22Rv1 (cell line): Measurements from ENCODE around the gene CES2.

Experiments used
- H3K27ac ChIP-seq: fragments of 450-650 bp; 2 replicates; pipeline ENCODE4 v1.5.1; 2017
- ZFX ChIP-seq: fragments of 450-650 bp; IDR thresholded peaks from 2 replicates; pipeline ENCODE4 v1.6.1; 2017; ENCODE audit warnings: antibody characterized with exemption, borderline replicate concordance
- TF ChIP-seq, protein P1 (sequence below): fragments of 450-650 bp; IDR thresholded peaks from 2 replicates; pipeline ENCODE4 v1.5.1; 2017; ENCODE audit warnings: mild to moderate bottlenecking

The CES2 gene

GRCh38 chr16:66915041-66915440 lies 20.3 kb upstream of the CES2 start:
- no peak overlapping the region for H3K27ac ChIP-seq
- no peak for TF ChIP-seq ZFX
- TF ChIP-seq, protein P1, sequence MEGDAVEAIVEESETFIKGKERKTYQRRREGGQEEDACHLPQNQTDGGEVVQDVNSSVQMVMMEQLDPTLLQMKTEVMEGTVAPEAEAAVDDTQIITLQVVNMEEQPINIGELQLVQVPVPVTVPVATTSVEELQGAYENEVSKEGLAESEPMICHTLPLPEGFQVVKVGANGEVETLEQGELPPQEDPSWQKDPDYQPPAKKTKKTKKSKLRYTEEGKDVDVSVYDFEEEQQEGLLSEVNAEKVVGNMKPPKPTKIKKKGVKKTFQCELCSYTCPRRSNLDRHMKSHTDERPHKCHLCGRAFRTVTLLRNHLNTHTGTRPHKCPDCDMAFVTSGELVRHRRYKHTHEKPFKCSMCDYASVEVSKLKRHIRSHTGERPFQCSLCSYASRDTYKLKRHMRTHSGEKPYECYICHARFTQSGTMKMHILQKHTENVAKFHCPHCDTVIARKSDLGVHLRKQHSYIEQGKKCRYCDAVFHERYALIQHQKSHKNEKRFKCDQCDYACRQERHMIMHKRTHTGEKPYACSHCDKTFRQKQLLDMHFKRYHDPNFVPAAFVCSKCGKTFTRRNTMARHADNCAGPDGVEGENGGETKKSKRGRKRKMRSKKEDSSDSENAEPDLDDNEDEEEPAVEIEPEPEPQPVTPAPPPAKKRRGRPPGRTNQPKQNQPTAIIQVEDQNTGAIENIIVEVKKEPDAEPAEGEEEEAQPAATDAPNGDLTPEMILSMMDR = no peak

DNA sequence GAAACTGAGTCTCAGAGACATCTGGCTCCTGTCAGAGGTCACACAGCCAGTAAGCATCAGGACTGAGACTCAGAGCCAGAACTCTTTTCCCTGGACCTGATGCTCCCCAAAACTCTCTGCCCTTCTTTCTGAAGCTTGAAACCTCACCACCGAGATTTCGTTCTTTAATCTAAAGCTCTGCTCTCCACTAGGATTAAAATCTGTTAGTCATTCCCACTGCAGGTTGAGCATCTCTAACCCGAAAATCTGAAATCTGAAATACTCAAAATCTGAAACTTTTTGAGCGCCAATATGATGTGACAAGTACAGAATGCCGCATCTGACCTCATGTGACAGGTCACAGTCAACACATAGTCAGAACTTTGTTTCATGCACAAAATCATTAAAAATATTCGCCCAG lies 18.8 kb upstream of the CES2 start:
- no peak for TF ChIP-seq ZFX
- TF ChIP-seq, protein P1 = no peak
- H3K27ac ChIP-seq = no peak overlapping the region

- TF ChIP-seq ZFX = no peak
- TF ChIP-seq, protein P1 = no peak
- H3K27ac ChIP-seq = no peak overlapping the region
Measured at GRCh38 chr16:66917741-66918140, 17.6 kb upstream of the CES2 start.

GRCh38 chr16:66918355-66918754 lies 17.0 kb upstream of the CES2 start:
- H3K27ac ChIP-seq = no peak overlapping the region
- TF ChIP-seq, protein P1 = no peak
- TF ChIP-seq ZFX = no peak

DNA sequence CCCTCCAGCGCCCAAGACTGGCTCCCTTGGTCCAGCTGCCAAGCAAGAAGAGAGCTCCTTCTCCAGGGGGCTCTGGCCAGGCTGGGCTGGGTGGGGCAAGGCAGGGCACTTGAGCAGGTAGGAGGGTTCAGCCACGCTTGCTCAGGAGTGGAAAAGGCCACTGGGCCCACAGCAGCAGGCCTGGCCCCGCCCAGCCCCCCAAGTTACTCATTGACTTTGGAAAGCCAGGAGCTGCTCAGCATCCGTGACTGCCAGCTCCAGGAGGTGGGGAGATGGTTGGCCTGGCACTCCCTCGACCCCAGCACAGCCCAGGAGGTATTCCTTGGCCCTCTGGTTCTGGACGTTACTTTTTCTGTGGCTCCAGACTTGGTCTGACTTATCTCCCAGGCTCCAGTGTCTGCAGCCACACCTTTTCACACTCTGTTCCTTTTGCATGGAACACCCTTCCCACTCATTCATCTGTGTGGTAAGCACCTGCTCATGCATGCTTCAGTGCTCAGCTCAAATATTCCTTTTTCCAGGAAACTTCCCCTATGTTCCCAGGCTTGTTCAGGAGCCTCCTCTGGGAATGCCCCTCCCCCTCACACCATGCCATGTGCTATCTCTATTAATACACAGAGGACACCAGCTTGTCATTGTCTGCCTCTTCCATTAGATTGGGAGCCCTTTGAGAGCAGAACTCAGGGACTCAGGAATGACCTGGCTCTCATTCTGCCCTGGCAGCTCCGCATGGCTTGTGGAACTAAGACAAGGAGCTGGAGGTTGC lies 16.3 kb upstream of the CES2 start, which contains the start of gene CDH16:
Gene CDH16 (minus strand): TSS at position 83 of the 766 bp plus-strand sequence. CDS start 820 bp downstream, outside the sequence.
- no peak within 1 kb of the TSS for H3K27ac ChIP-seq
- TF ChIP-seq, protein P1 = no peak
- TF ChIP-seq ZFX = no peak

DNA sequence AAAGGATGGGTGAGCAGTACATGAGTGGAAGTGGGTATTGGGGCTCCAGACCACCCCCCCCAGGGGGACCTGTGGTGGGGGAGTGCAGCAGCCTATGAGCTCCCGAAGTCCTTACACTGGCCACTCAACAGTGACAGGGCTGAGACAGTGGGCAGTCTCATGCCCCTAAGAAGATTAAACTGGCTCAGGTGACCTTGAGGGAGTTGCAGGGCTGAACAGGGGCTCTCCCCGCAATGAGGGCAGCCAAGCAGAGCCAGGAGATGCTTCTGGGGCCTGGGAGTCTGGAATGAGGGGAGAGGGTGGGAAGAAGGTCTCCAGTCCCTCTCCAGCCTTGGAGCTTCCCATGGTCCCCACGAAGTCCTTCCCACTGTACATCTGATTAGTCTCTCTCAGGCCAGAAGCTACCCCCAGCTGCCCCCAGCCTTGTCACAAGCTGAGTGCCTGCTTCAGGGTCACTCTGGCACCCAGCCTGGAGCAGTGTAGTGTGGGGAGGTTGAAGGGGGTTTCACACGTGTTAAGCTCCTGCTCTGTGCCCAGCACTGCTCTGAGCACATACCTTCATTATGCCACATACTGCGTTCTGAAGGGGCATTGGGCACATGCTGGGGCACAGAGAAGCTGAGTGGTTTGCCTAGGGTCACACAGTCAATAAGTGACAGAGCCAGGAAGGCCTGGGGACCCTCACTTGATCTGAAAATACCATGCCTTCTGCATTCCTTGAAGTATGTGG lies 15.6 kb upstream of the CES2 start:
- no peak overlapping the region for H3K27ac ChIP-seq
- TF ChIP-seq ZFX = no peak
- TF ChIP-seq, protein P1 = no peak

DNA sequence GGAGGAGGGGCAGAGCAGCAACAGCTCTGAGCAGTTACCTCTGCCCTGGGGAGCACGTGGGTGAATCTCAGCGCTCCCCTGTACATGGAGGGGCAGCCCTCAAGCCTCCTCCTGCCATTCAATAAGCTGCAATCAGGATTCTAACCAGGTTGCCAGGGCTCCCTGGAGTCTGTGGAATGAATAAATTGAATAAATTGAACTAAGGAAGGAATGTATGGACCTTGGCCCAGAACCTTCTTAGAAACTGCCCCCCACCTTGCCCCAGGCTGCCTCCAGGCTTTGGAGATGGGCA lies 15.1 kb upstream of the CES2 start:
- H3K27ac ChIP-seq = no peak overlapping the region
- no peak for TF ChIP-seq ZFX
- TF ChIP-seq, protein P1 = no peak
